K562 treated with DMSO at 1 percent for 24 hours (cell line): ENCODE data around the gene PRORP. TPM values are rescaled to one million over a fixed set of nuclear protein-coding genes. Genes with fewer than 3 reads are reported as not detected.

Source experiments
- total RNA-seq: library from RNA; unstranded; fragments of 300-600 nt; gene quantifications from 2 replicates; pipeline ENCODE4 v1.2.3, GENCODE V29; 2022; ENCODE audit warnings: low read depth; ENCODE audit not compliant: insufficient read depth

The PRORP gene
- 12.1 and 12.4 TPM in 2 replicates for total RNA-seq

GRCh38 chr14:35121887-35122695 is at the start of gene PRORP, which contains the start of gene PPP2R3C:
PRORP (plus strand) TSS chr14:35122552; CDS start chr14:35123246, 694 bp downstream.
PPP2R3C (minus strand) TSS chr14:35121990; CDS start chr14:35121959, 31 bp downstream.

Other genes starting within 250 kb of the PRORP start
- 11.2 and 12.9 TPM in 2 replicates for gene BAZ1A, start 247.2 kb upstream of the PRORP start, total RNA-seq
- 34.9 and 42.3 TPM in 2 replicates for gene SRP54, start 139.6 kb upstream of the PRORP start, total RNA-seq
- gene FAM177A1, start 76.3 kb upstream of the PRORP start, total RNA-seq, result 47.6 and 54.4 TPM in 2 replicates
- 17.0 and 18.4 TPM in 2 replicates for gene PPP2R3C, start 562 bp upstream of the PRORP start, total RNA-seq
- 148 and 176 TPM in 2 replicates for gene PSMA6, start 169.8 kb downstream of the PRORP start, total RNA-seq